Common myeloid progenitor, CD34-positive (primary cell): ENCODE data around the gene GABRR1.

Experiments
- CTCF ChIA-PET: fragments of 350-600 bp; sonication (Branson Sonifier 250); formaldehyde crosslinking; loops from one replicate; lab custom pipeline; 2021; ENCODE audit warnings: antibody characterized with exemption; lab: Charles Lee
- POLR2A ChIA-PET: fragments of 350-600 bp; sonication (Branson Sonifier 250); formaldehyde crosslinking; loops from one replicate; lab custom pipeline; 2021; ENCODE audit warnings: antibody characterized with exemption; lab: Charles Lee
- DNase-seq, 3 donors: peaks; one replicate each; pipeline versions ENCODE4 v3.0.0 to v3.0.0-alpha.2; 2013
- H3K27ac ChIP-seq, 2 experiments: 1 replicate in 1 of 2; 2 replicates in 1 of 2; pipeline ENCODE4 v1.7.0; 2013; ENCODE audit warnings: inconsistent platforms in 2 of 2, low read length in 2 of 2, mild to moderate bottlenecking in 2 of 2, low read depth in 1 of 2, moderate library complexity in 1 of 2; ENCODE audit not compliant: severe bottlenecking in 2 of 2, insufficient read depth in 1 of 2, poor library complexity in 1 of 2
- H3K27me3 ChIP-seq, 5 experiments: replicated peaks in 2 of 5; 1 replicate in 3 of 5; 2 replicates in 2 of 5; pipeline versions ENCODE4 v1.6.1 to v1.7.0; 2013; ENCODE audit warnings: low read length in 4 of 5, mild to moderate bottlenecking in 2 of 5, moderate library complexity in 2 of 5, inconsistent platforms in 1 of 5; ENCODE audit not compliant: insufficient read depth in 5 of 5, control insufficient read depth in 4 of 5
- H3K36me3 ChIP-seq, 4 experiments: 1 replicate in 2 of 4; 2 replicates in 2 of 4; pipeline versions ENCODE4 v1.6.1 to v1.7.0; 2013; ENCODE audit warnings: low read length in 3 of 4, control low read depth in 1 of 4, mild to moderate bottlenecking in 1 of 4; ENCODE audit not compliant: control insufficient read depth in 4 of 4, insufficient read depth in 4 of 4
- H3K4me1 ChIP-seq, 4 experiments: 1 replicate in 3 of 4; 2 replicates in 1 of 4; pipeline versions ENCODE4 v1.6.1 to v1.7.1; 2013; ENCODE audit warnings: low read length in 3 of 4, mild to moderate bottlenecking in 3 of 4, control low read depth in 1 of 4, inconsistent platforms in 1 of 4, moderate library complexity in 1 of 4; ENCODE audit not compliant: control insufficient read depth in 4 of 4, insufficient read depth in 4 of 4; ENCODE audit errors: control extremely low read depth in 1 of 4
- H3K4me3 ChIP-seq, 7 experiments: 1 replicate in 4 of 7; 2 replicates in 3 of 7; pipeline versions ENCODE4 v1.5.1 to v1.7.0; 2013; ENCODE audit warnings: mild to moderate bottlenecking in 7 of 7, low read length in 6 of 7, moderate library complexity in 6 of 7, inconsistent platforms in 2 of 7, low read depth in 2 of 7, control low read depth in 1 of 7; ENCODE audit not compliant: insufficient read depth in 4 of 7, control insufficient read depth in 1 of 7; ENCODE audit errors: extremely low read depth in 1 of 7
- H3K9me3 ChIP-seq, 5 experiments: 1 replicate in 4 of 5; 2 replicates in 1 of 5; pipeline versions ENCODE4 v1.6.1 to v1.7.1; 2013; ENCODE audit warnings: low read length in 4 of 5, mild to moderate bottlenecking in 2 of 5, inconsistent platforms in 1 of 5, low read depth in 1 of 5, moderate library complexity in 1 of 5; ENCODE audit not compliant: control insufficient read depth in 4 of 5, insufficient read depth in 2 of 5; ENCODE audit errors: control extremely low read depth in 1 of 5
- WGBS: methylation state at CpG from one replicate; pipeline ENCODE4 v1.1.5; 2013; ENCODE audit not compliant: insufficient coverage; 5-methylcytosine and 5-hydroxymethylcytosine counted together

The GABRR1 gene

GRCh38 chr6:89180112-89180511, 37.0 kb downstream of the GABRR1 start:
- H3K36me3 ChIP-seq = no peaks in the 10 kb centered on the region
- no peak overlapping the region for H3K27ac ChIP-seq
- ChIA-PET CTCF (interaction anchor here (1.4 kb wide), 1 partner anchor 198 kb away, joined by 3 read pairs; no protein-coding TSS in a partner anchor), POLR2A (no interaction called here)
- no peaks in the 10 kb centered on the region for H3K9me3 ChIP-seq
- H3K4me1 ChIP-seq = no peaks in the 10 kb centered on the region
- H3K4me3 ChIP-seq = no peak overlapping the region
- H3K27me3 ChIP-seq = peaks cover 0 to 2% (median 0%) of the 10 kb centered on the region in 5 experiments
- 97% methylated on average over 13 of the region's 13 CpGs for WGBS
- DNase-seq = no peak

DNA sequence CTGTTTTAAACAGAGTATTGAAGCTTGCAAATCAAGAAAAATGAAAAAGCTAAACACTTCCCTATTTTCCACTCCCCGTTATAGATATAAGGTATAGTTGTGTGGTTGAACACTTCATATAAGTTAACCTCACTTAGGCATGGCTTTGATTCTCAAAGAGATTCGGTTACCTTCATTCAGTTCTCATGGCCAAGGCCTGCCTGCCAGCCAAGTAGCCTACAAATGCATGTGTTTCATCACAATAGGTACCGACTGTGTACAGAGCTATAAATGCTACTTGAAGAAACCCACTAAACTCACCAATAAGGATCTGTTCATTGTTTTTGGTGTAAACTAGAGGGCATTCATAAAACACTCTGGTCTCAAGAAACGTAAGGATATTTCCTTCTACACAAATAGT, 43.5 kb downstream of the GABRR1 start:
- H3K4me3 ChIP-seq = no peak overlapping the region
- H3K27me3 ChIP-seq = no peaks in the 10 kb centered on the region
- H3K36me3 ChIP-seq = no peaks in the 10 kb centered on the region
- H3K27ac ChIP-seq = no peak overlapping the region
- DNase-seq = no peak
- 100% methylated on average over 1 of the region's 4 CpGs for WGBS
- H3K4me1 ChIP-seq = no peaks in the 10 kb centered on the region
- no peaks in the 10 kb centered on the region for H3K9me3 ChIP-seq
- ChIA-PET POLR2A (no interaction called here), CTCF (no interaction called here)

DNA sequence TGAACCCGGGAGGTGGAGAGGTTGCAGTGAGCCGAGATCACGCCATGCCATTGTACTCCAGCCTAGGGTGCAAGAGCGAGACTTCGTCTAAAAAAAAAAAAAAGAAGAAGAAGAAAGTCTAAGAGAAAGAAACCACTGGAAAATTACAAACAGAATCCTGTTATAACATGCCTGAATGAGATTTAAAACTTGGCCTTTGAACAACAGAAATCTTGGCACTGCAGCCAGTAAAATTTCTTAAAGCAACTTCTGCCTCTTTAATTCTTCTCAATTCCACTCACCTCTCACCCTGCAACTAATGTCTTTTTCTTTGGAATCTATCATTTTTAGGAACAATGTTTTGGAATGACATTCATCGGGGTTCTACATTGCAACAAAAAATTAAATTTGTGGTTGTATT, 45.0 kb downstream of the GABRR1 start:
- H3K36me3 ChIP-seq = no peaks in the 10 kb centered on the region
- no peak overlapping the region for H3K4me3 ChIP-seq
- H3K4me1 ChIP-seq = no peaks in the 10 kb centered on the region
- no peak overlapping the region for H3K27ac ChIP-seq
- 100% methylated on average over 1 of the region's 6 CpGs for WGBS
- ChIA-PET POLR2A (no interaction called here), CTCF (interaction anchor here (1.4 kb wide), 1 partner anchor 189 kb away, joined by 3 read pairs; no protein-coding TSS in a partner anchor)
- no peaks in the 10 kb centered on the region for H3K27me3 ChIP-seq
- DNase-seq = no peak
- H3K9me3 ChIP-seq = no peaks in the 10 kb centered on the region

GRCh38 chr6:89162047-89162371, 55.1 kb downstream of the GABRR1 start:
- H3K36me3 ChIP-seq = peaks cover 15 to 61% (median 42%) of the 10 kb centered on the region in 4 experiments
- no peak overlapping the region for H3K4me3 ChIP-seq
- DNase-seq = no peak
- CTCF ChIA-PET = interaction anchor here (0.9 to 1.4 kb wide), 3 partner anchors 15 to 205 kb away, joined by 3 to 4 read pairs (median 4); no protein-coding TSS in a partner anchor
- POLR2A ChIA-PET = interaction anchor here (0.6 kb wide), 1 partner anchor 470 kb away, joined by 5 read pairs; no protein-coding TSS in a partner anchor
- no peaks in the 10 kb centered on the region for H3K9me3 ChIP-seq
- H3K27ac ChIP-seq = no peak overlapping the region
- no peaks in the 10 kb centered on the region for H3K27me3 ChIP-seq
- 92% methylated on average over 3 of the region's 4 CpGs for WGBS
- H3K4me1 ChIP-seq = no peaks in the 10 kb centered on the region

- WGBS = 93% methylated on average over 4 of the region's 7 CpGs
- POLR2A ChIA-PET = interaction anchor here (0.6 kb wide), 1 partner anchor 471 kb away, joined by 5 read pairs; no protein-coding TSS in a partner anchor
- H3K27ac ChIP-seq = no peak overlapping the region
- H3K9me3 ChIP-seq = no peaks in the 10 kb centered on the region
- CTCF ChIA-PET = interaction anchor here (0.9 to 1.4 kb wide), 3 partner anchors 15 to 205 kb away, joined by 3 to 4 read pairs (median 4); no protein-coding TSS in a partner anchor
- H3K4me3 ChIP-seq = no peak overlapping the region
- peak; percentile 3 to 15 (median 13) for DNase-seq
- no peaks in the 10 kb centered on the region for H3K4me1 ChIP-seq
- H3K27me3 ChIP-seq = no peaks in the 10 kb centered on the region
- H3K36me3 ChIP-seq = peaks cover 15 to 61% (median 45%) of the 10 kb centered on the region in 4 experiments
These were observed 55.7 kb downstream of the GABRR1 start for GRCh38 chr6:89161326-89162046.

DNA sequence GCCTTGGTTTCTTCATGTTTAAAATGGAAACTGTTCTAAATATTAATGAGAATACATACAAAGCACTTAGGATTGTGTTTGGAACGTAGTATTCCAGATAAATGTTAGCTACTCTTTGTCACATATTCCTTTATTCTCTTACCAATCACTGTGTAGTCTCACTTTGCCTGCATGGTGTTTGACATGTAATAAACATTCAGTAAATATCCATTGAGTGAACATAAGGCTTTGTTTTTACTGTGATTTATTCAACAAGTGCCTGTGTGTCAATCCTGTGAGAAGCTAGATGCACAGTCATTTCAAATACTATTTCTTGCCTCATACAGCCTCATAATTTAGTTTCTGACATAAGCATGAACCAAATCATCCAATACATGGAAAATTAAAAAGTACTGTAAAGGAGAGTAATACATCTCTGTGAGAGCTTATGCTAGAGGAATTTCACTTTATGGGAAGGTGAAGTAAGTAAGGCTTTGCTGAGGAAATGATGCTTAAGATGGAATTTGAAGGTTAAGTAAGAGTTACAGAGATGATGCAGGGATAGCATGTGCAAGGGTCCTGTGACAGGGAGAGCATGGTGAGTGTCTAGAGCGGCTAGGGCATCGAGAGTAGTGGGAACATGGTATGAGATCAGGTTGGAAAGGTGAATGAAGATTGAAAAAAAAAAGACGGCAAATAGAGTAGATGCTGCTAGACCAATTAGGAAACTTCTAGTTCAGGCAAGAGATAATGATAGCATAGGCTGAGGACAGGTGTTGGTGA, 56.6 kb downstream of the GABRR1 start:
- no peak overlapping the region for H3K4me3 ChIP-seq
- no peaks in the 10 kb centered on the region for H3K4me1 ChIP-seq
- ChIA-PET CTCF (interaction anchor here (1.0 to 2.4 kb wide), 4 partner anchors 14 to 177 kb away, joined by 3 to 6 read pairs (median 4); no protein-coding TSS in a partner anchor), POLR2A (no interaction called here)
- H3K27ac ChIP-seq = no peak overlapping the region
- no peaks in the 10 kb centered on the region for H3K27me3 ChIP-seq
- H3K9me3 ChIP-seq = no peaks in the 10 kb centered on the region
- H3K36me3 ChIP-seq = peaks cover 14 to 63% (median 49%) of the 10 kb centered on the region in 4 experiments
- WGBS = 100% methylated on average over 3 of the region's 4 CpGs
- DNase-seq = no peak
